Measurements from ENCODE around the gene CFAP97D2. TPM values are rescaled to one million over a fixed set of nuclear protein-coding genes. Genes with fewer than 3 reads are reported as not detected.

The CFAP97D2 gene
- total RNA-seq, 1 donor from 2014 or later: not detected

GRCh38 chr13:114227528-114227927, 48.5 kb downstream of the CFAP97D2 start:
- Histone ChIP-seq H3K4me3 (no peak overlapping the region), H3K36me3 (no peaks in the 10 kb centered on the region), H3K27me3 (peaks cover 14% of the 10 kb centered on the region), H3K4me1 (peaks cover 5% of the 10 kb centered on the region), H3K9me3 (no peaks in the 10 kb centered on the region), H3K27ac (no peak overlapping the region)
- ATAC-seq (no peak), DNase-seq (no peak)
- intact Hi-C loops (cut with DNase I): loop anchor here (5.0 kb wide), 1 partner anchor 275 kb away; no protein-coding TSS in a partner anchor
- no peak for TF ChIP-seq CTCF (IDR thresholded peaks at IDR 0.05)

GRCh38 chr13:114228176-114228575, 49.1 kb downstream of the CFAP97D2 start:
- Histone ChIP-seq H3K36me3 (no peaks in the 10 kb centered on the region), H3K27ac (no peak overlapping the region), H3K27me3 (peaks cover 14% of the 10 kb centered on the region), H3K9me3 (no peaks in the 10 kb centered on the region), H3K4me3 (no peak overlapping the region), H3K4me1 (no peaks in the 10 kb centered on the region)
- intact Hi-C loops (cut with DNase I): loop anchor here (5.0 kb wide), 1 partner anchor 276 kb away; no protein-coding TSS in a partner anchor
- no peak for ATAC-seq
- no peak for TF ChIP-seq CTCF (IDR thresholded peaks at IDR 0.05)
- DNase-seq: no peak

GRCh38 chr13:114229506-114229905, 50.4 kb downstream of the CFAP97D2 start:
- H3K27me3 ChIP-seq: peaks cover 14% of the 10 kb centered on the region
- DNase-seq (no peak), ATAC-seq (no peak)
- no peak for TF ChIP-seq CTCF (IDR thresholded peaks at IDR 0.05)
- H3K4me1 ChIP-seq: no peaks in the 10 kb centered on the region
- H3K27ac ChIP-seq: no peak overlapping the region
- H3K36me3 ChIP-seq: no peaks in the 10 kb centered on the region
- no peaks in the 10 kb centered on the region for H3K9me3 ChIP-seq
- intact Hi-C loops (cut with DNase I): loop anchor here (5.0 kb wide), 1 partner anchor 277 kb away; no protein-coding TSS in a partner anchor
- no peak overlapping the region for H3K4me3 ChIP-seq

GRCh38 chr13:114230117-114230516, 51.1 kb downstream of the CFAP97D2 start:
- ATAC-seq: no peak
- intact Hi-C loops (cut with DNase I): no loop called here
- Histone ChIP-seq H3K9me3 (no peaks in the 10 kb centered on the region), H3K36me3 (no peaks in the 10 kb centered on the region), H3K4me3 (no peak overlapping the region), H3K27me3 (peaks cover 14% of the 10 kb centered on the region), H3K27ac (no peak overlapping the region), H3K4me1 (no peaks in the 10 kb centered on the region)
- no peak for TF ChIP-seq CTCF (IDR thresholded peaks at IDR 0.05)
- DNase-seq: no peak

GRCh38 chr13:114230575-114230974, 51.5 kb downstream of the CFAP97D2 start:
- ATAC-seq (no peak), DNase-seq (no peak)
- peaks cover 14% of the 10 kb centered on the region for H3K27me3 ChIP-seq
- no peak overlapping the region for H3K27ac ChIP-seq
- no peaks in the 10 kb centered on the region for H3K36me3 ChIP-seq
- no peaks in the 10 kb centered on the region for H3K9me3 ChIP-seq
- H3K4me3 ChIP-seq: no peak overlapping the region
- TF ChIP-seq CTCF (IDR thresholded peaks at IDR 0.05): no peak
- intact Hi-C loops (cut with DNase I): no loop called here
- peaks cover under 1% of the 10 kb centered on the region for H3K4me1 ChIP-seq

- ATAC-seq (no peak), DNase-seq (no peak)
- Histone ChIP-seq H3K36me3 (peaks cover 4% of the 10 kb centered on the region), H3K4me3 (no peak overlapping the region), H3K27ac (no peak overlapping the region), H3K4me1 (peaks cover 11% of the 10 kb centered on the region), H3K9me3 (no peaks in the 10 kb centered on the region), H3K27me3 (peaks cover 14% of the 10 kb centered on the region)
- intact Hi-C loops (cut with DNase I): no loop called here
- no peak for TF ChIP-seq CTCF (IDR thresholded peaks at IDR 0.05)
These were observed 52.8 kb downstream of the CFAP97D2 start for GRCh38 chr13:114231886-114232285.

Data from upper lobe of right lung (tissue), 1 donor.